ENCODE measurements around the gene GSTA5. TPM values are rescaled to one million over a fixed set of nuclear protein-coding genes. Genes with fewer than 3 reads are reported as not detected.
"Not testable (repeated sequence)": the region's sequence is repeated elsewhere in the genome, so short reads cannot be mapped to it uniquely, and the experiment has no call there.

Gene GSTA5
- total RNA-seq, 5 donors from 2014 or later (not counting 1 experiment from before 2014, with no cell fraction given) = not detected

- Histone ChIP-seq H3K27me3 (replicated peaks in 1 of 2; ENCODE audit: control insufficient read depth in 2 of 2, extremely low read depth in 1 of 2, insufficient read depth in 2 of 2, low read length in 1 of 2) (peaks cover 0 to 8% of the 10 kb centered on the region in 2 experiments), H3K9me3 (no peaks in the 10 kb centered on the region), H3K36me3 (ENCODE audit: control insufficient read depth in 2 of 2, extremely low read depth in 1 of 2, insufficient read depth in 1 of 2, low read length in 1 of 2) (no peaks in the 10 kb centered on the region), H3K27ac (ENCODE audit: low read length) (no peak overlapping the region), H3K4me1 (ENCODE audit: control insufficient read depth in 1 of 2, extremely low read depth in 1 of 2, insufficient read depth in 2 of 2, low read length in 2 of 2) (no peaks in the 10 kb centered on the region), H3K4me3 (ENCODE audit: control insufficient read depth in 1 of 2, extremely low read depth in 1 of 2, low read length in 1 of 2) (no peak overlapping the region)
- peaks cover 15 to 18% of the 10 kb centered on the region in 2 donors for H3K27me3 Mint-ChIP-seq
- peaks cover 3% of the 10 kb centered on the region for H3K36me3 Mint-ChIP-seq
- ChIA-PET CTCF (no interaction called here), POLR2A (no interaction called here)
- peaks cover 7 to 9% (median 7%) of the 10 kb centered on the region in 3 donors for H3K9me3 Mint-ChIP-seq
- no peak overlapping the region for H3K27ac Mint-ChIP-seq
- H3K4me3 Mint-ChIP-seq = no peak overlapping the region
- H3K4me1 Mint-ChIP-seq = no peaks in the 10 kb centered on the region
- WGBS (ENCODE audit: insufficient coverage) = no CpG with 5 or more reads among the region's 1 CpG
- DNase-seq = no peak
- ATAC-seq (replicated peaks in 1 of 4) = no peak
Measured at GRCh38 chr6:52826513-52826912, 14.1 kb downstream of the GSTA5 start.

GRCh38 chr6:52825900-52826459, 14.6 kb downstream of the GSTA5 start:
- H3K9me3 Mint-ChIP-seq; POLR2A ChIA-PET; H3K9me3 ChIP-seq; H3K27ac Mint-ChIP-seq; H3K4me3 Mint-ChIP-seq; H3K36me3 Mint-ChIP-seq; DNase-seq; H3K4me1 Mint-ChIP-seq; H3K4me1 ChIP-seq (ENCODE audit: control insufficient read depth in 1 of 2, extremely low read depth in 1 of 2, insufficient read depth in 2 of 2, low read length in 2 of 2); H3K27ac ChIP-seq (ENCODE audit: low read length); CTCF ChIA-PET; ATAC-seq (replicated peaks in 1 of 4); H3K4me3 ChIP-seq (ENCODE audit: control insufficient read depth in 1 of 2, extremely low read depth in 1 of 2, low read length in 1 of 2); H3K36me3 ChIP-seq (ENCODE audit: control insufficient read depth in 2 of 2, extremely low read depth in 1 of 2, insufficient read depth in 1 of 2, low read length in 1 of 2); H3K27me3 ChIP-seq (replicated peaks in 1 of 2; ENCODE audit: control insufficient read depth in 2 of 2, extremely low read depth in 1 of 2, insufficient read depth in 2 of 2, low read length in 1 of 2): not testable (repeated sequence)
- WGBS (ENCODE audit: insufficient coverage) = no CpG with 5 or more reads among the region's 4 CpGs
- peaks cover 15 to 18% of the 10 kb centered on the region in 2 donors for H3K27me3 Mint-ChIP-seq

- CTCF ChIA-PET; H3K9me3 ChIP-seq; H3K27ac Mint-ChIP-seq; H3K4me1 Mint-ChIP-seq; ATAC-seq (replicated peaks in 1 of 4); DNase-seq; H3K27me3 ChIP-seq (replicated peaks in 1 of 2; ENCODE audit: control insufficient read depth in 2 of 2, extremely low read depth in 1 of 2, insufficient read depth in 2 of 2, low read length in 1 of 2); H3K4me3 Mint-ChIP-seq; H3K9me3 Mint-ChIP-seq; H3K4me1 ChIP-seq (ENCODE audit: control insufficient read depth in 1 of 2, extremely low read depth in 1 of 2, insufficient read depth in 2 of 2, low read length in 2 of 2); H3K27ac ChIP-seq (ENCODE audit: low read length); H3K36me3 ChIP-seq (ENCODE audit: control insufficient read depth in 2 of 2, extremely low read depth in 1 of 2, insufficient read depth in 1 of 2, low read length in 1 of 2); H3K4me3 ChIP-seq (ENCODE audit: control insufficient read depth in 1 of 2, extremely low read depth in 1 of 2, low read length in 1 of 2); POLR2A ChIA-PET; H3K36me3 Mint-ChIP-seq: not testable (repeated sequence)
- peaks cover 13 to 18% of the 10 kb centered on the region in 2 donors for H3K27me3 Mint-ChIP-seq
- WGBS (ENCODE audit: insufficient coverage) = 93% methylated on average over 22 of the region's 25 CpGs
Measured at GRCh38 chr6:52825270-52825793, 15.3 kb downstream of the GSTA5 start.

GRCh38 chr6:52821842-52822241, 18.8 kb downstream of the GSTA5 start:
- Mint-ChIP-seq H3K9me3 (peaks cover 7 to 9% (median 7%) of the 10 kb centered on the region in 3 donors), H3K36me3 (peaks cover 3% of the 10 kb centered on the region), H3K4me1 (no peaks in the 10 kb centered on the region), H3K4me3 (no peak overlapping the region), H3K27me3 (peaks cover 11 to 14% of the 10 kb centered on the region in 2 donors), H3K27ac (no peak overlapping the region)
- Histone ChIP-seq H3K4me1 (ENCODE audit: control insufficient read depth in 1 of 2, extremely low read depth in 1 of 2, insufficient read depth in 2 of 2, low read length in 2 of 2) (no peaks in the 10 kb centered on the region), H3K9me3 (no peaks in the 10 kb centered on the region), H3K36me3 (ENCODE audit: control insufficient read depth in 2 of 2, extremely low read depth in 1 of 2, insufficient read depth in 1 of 2, low read length in 1 of 2) (no peaks in the 10 kb centered on the region), H3K4me3 (ENCODE audit: control insufficient read depth in 1 of 2, extremely low read depth in 1 of 2, low read length in 1 of 2) (no peak overlapping the region), H3K27ac (ENCODE audit: low read length) (no peak overlapping the region), H3K27me3 (replicated peaks in 1 of 2; ENCODE audit: control insufficient read depth in 2 of 2, extremely low read depth in 1 of 2, insufficient read depth in 2 of 2, low read length in 1 of 2) (peaks cover 0 to 5% of the 10 kb centered on the region in 2 experiments)
- ChIA-PET CTCF (no interaction called here), POLR2A (no interaction called here)
- WGBS (ENCODE audit: insufficient coverage) = 83% methylated on average over 1 of the region's 1 CpG
- ATAC-seq (replicated peaks in 1 of 4) (no peak), DNase-seq (no peak)

GRCh38 chr6:52820198-52820597, 20.4 kb downstream of the GSTA5 start:
- Mint-ChIP-seq H3K27me3 (peaks cover 10% of the 10 kb centered on the region in 2 donors), H3K9me3 (peaks cover 7 to 9% (median 7%) of the 10 kb centered on the region in 3 donors), H3K27ac (no peak overlapping the region), H3K4me3 (no peak overlapping the region), H3K4me1 (no peaks in the 10 kb centered on the region), H3K36me3 (peaks cover 3% of the 10 kb centered on the region)
- ATAC-seq (replicated peaks in 1 of 4) (no peak), DNase-seq (no peak)
- ChIA-PET CTCF (no interaction called here), POLR2A (no interaction called here)
- Histone ChIP-seq H3K36me3 (ENCODE audit: control insufficient read depth in 2 of 2, extremely low read depth in 1 of 2, insufficient read depth in 1 of 2, low read length in 1 of 2) (no peaks in the 10 kb centered on the region), H3K27me3 (replicated peaks in 1 of 2; ENCODE audit: control insufficient read depth in 2 of 2, extremely low read depth in 1 of 2, insufficient read depth in 2 of 2, low read length in 1 of 2) (peaks cover 0 to 3% of the 10 kb centered on the region in 2 experiments), H3K4me1 (ENCODE audit: control insufficient read depth in 1 of 2, extremely low read depth in 1 of 2, insufficient read depth in 2 of 2, low read length in 2 of 2) (peaks cover 0 to 4% of the 10 kb centered on the region in 2 experiments), H3K4me3 (ENCODE audit: control insufficient read depth in 1 of 2, extremely low read depth in 1 of 2, low read length in 1 of 2) (no peak overlapping the region), H3K27ac (ENCODE audit: low read length) (no peak overlapping the region), H3K9me3 (no peaks in the 10 kb centered on the region)
- 100% methylated on average over 1 of the region's 2 CpGs for WGBS (ENCODE audit: insufficient coverage)

- H3K4me3 Mint-ChIP-seq = no peak overlapping the region
- no peaks in the 10 kb centered on the region for H3K9me3 Mint-ChIP-seq
- no peaks in the 10 kb centered on the region for H3K4me1 Mint-ChIP-seq
- Histone ChIP-seq H3K4me1 (ENCODE audit: control insufficient read depth in 1 of 2, extremely low read depth in 1 of 2, insufficient read depth in 2 of 2, low read length in 2 of 2) (peaks cover 0 to 4% of the 10 kb centered on the region in 2 experiments), H3K4me3 (ENCODE audit: control insufficient read depth in 1 of 2, extremely low read depth in 1 of 2, low read length in 1 of 2) (no peak overlapping the region), H3K36me3 (ENCODE audit: control insufficient read depth in 2 of 2, extremely low read depth in 1 of 2, insufficient read depth in 1 of 2, low read length in 1 of 2) (no peaks in the 10 kb centered on the region), H3K9me3 (no peaks in the 10 kb centered on the region), H3K27me3 (replicated peaks in 1 of 2; ENCODE audit: control insufficient read depth in 2 of 2, extremely low read depth in 1 of 2, insufficient read depth in 2 of 2, low read length in 1 of 2) (peaks cover 0 to 5% of the 10 kb centered on the region in 2 experiments), H3K27ac (ENCODE audit: low read length) (no peak overlapping the region)
- ChIA-PET POLR2A (interaction anchor here in 1 of 2 donors (0.6 kb wide), 1 partner anchor 151 kb away, joined by 3 read pairs; no protein-coding TSS in a partner anchor), CTCF (interaction anchor here in 1 of 2 donors (1.5 kb wide), 1 partner anchor 248 kb away, joined by 3 read pairs; no protein-coding TSS in a partner anchor)
- DNase-seq (peak in 22 of 35 experiments; percentile 3 to 41 (median 14)), ATAC-seq (replicated peaks in 1 of 4) (peak in 2 of 4 experiments; percentile 49 to 60)
- no peak overlapping the region for H3K27ac Mint-ChIP-seq
- H3K27me3 Mint-ChIP-seq = peaks cover 13 to 15% of the 10 kb centered on the region in 2 donors
- no peaks in the 10 kb centered on the region for H3K36me3 Mint-ChIP-seq
- WGBS (ENCODE audit: insufficient coverage) = 24% methylated on average over 5 of the region's 15 CpGs
Measured at GRCh38 chr6:52815167-52816092, 25.2 kb downstream of the GSTA5 start.
